ENCODE results near the gene INTS11.
"Not testable (repeated sequence)": the region's sequence is repeated elsewhere in the genome, so short reads cannot be mapped to it uniquely, and the experiment has no call there.

The INTS11 gene

DNA sequence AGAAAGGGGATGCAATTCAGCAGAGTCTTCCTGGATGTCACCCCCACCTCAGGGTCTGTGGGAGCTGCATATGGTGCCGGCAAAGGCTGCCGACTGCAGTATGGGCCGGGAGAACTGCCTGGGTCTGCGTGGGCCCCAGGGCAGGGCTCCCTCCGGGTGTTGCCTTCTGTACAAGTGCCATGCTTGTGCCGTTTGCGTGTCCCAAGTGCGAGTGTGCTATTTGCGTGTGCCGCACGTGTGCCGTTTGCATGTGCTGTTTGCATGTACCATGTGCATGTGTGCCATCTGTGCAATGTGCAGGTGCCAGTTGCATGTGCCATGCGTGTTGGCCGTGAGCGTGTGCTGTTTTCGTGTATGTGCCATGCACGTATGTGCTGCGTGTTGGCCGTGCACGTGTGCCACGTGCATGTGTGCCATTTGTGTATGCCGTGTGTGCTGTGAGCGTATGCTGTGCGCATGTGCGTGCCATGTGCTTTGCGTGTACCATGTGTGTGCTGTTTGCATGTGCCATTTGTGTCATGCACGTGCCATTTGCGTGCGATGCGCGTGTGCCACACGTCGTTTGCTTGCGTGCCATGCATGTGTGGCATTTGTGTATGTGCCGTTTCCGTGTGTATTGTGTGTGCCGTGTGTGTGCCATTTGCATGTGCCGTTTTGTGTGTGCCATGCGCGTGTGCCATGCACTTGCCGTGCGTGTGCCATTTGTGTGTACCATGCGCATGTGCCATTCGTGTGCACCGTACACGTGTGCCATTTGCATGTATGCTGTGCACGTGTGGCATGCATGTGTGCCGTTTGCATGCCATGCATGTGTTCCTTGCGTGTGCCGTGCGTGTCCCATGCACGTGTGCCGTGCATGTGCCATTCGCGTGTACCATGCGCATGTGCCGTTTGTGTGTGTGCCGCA, 5.1 kb upstream of the INTS11 start:
- no peak for DNase-seq (ENCODE audit: low read depth)

DNA sequence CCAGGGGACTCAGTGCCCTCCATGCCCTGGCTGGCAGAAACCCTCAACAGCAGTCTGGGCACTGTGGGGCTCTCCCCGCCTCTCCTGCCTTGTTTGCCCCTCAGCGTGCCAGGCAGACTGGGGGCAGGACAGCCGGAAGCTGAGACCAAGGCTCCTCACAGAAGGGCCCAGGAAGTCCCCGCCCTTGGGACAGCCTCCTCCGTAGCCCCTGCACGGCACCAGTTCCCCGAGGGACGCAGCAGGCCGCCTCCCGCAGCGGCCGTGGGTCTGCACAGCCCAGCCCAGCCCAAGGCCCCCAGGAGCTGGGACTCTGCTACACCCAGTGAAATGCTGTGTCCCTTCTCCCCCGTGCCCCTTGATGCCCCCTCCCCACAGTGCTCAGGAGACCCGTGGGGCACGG, 3.8 kb upstream of the INTS11 start:
- no peak for DNase-seq (ENCODE audit: low read depth)

DNA sequence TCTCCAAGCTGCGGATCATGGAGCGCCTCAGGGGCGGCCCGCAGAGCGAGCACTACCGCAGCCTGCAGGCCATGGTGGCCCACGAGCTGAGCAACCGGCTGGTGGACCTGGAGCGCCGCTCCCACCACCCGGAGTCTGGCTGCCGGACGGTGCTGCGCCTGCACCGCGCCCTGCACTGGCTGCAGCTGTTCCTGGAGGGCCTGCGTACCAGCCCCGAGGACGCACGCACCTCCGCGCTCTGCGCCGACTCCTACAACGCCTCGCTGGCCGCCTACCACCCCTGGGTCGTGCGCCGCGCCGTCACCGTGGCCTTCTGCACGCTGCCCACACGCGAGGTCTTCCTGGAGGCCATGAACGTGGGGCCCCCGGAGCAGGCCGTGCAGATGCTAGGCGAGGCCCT, 2.8 kb upstream of the INTS11 start:
- no peak for DNase-seq (ENCODE audit: low read depth)

DNA sequence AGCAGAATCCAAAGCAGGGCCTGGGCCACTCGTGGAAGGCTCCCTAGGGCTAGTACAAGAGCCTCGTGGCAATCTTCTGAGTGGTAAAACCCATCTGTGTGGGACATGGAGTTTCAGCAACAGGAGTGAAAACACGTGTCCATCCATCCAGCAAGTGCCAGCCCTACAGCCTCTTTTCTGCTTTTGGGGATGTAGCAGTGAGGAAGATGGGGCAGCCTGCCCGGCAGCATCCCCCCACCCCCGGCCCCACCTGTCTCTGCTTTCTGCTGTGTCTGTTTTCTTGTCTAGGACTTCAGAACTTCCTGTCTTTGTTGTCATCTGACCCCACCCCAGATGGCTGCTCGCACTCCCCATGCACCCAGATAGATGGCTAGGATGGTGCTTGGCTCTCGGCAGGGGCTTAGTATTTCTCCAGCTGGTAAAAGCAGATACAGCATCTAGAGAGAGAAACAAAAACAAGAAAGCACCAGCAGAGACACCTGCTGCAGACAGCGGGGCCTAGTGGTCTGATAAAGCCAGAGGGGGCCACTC, 1.7 kb upstream of the INTS11 start:
- DNase-seq (ENCODE audit: low read depth), result no peak

DNA sequence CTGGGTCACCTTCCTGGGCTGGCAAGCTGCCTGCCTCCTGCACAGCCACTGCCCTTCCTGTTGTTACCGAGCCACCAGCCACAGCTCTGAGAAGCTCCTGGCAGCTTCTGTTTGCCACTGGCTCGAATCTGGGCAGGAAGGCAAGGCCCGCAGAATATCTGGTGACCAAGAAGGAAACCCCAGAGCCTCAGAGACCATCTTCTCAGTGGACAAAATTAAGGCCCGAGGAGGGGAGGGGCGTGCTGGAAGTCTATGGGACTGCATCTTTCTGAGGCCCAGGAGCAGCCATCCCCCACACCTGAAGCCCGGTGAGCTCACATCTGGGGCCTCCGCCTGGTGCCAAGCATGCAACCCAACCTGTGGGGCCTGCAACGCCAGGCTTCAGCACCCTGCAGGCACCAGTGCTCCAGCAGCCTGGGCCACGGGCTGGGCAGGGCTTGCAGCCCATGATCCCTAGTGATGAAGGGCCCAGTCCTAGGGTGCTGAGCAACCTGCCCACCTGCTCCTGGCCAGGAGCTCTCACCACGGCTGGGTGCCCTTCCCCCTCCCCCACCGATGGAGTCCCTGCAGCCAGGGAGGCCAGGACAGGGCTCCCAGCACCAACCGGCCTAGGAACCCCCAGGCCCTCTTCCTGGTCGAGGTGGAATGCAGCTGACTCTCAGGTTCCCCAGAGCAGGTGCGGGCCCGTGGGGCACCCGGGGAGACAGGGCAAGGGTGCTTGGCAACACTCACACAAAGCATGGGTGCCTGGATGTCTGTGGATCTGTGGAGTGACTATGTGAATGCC, 1.0 kb upstream of the INTS11 start:
- DNase-seq (ENCODE audit: low read depth), result no peak

DNA sequence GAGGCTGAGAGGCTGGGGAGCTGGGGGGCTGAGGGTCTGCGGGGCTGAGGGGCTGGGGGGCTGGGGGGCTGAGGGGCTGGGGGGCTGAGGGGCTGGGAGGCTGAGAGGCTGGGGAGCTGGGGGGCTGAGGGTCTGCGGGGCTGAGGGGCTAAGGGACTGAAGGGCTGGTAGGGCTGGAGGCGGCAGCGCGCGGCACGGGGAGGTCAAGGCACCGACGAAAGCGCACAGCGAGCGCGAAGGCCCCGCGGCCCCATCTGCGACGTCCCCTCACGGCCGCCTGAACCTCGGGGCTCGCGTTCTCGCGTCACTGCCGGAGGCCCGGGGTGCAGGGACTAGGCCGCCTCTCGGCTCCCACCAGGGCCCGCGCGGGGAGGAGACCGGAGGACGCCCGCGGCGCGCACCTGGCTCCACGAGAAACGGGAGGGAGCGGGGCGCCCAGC, 356 bp downstream of the INTS11 start:
- no peak for DNase-seq (ENCODE audit: low read depth)

DNA sequence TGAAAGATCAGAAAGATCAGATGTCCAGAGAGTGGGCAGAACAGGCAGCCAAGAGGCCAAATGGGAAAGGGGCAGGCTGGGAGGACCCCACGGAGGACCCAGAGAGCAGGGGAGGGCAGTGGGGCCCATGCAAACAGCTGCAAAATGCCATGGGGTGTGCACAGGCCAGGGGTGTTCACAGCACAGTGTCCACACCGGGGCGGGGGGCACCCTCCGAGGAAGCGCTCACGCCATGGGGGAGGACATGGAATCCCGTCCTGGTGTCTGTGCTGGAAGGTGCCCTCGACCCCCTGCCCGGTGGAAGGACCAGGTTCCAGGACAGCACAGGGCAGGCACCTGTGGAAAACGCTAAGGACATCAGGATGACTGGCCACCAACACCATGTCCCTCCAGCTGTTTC, 1.5 kb downstream of the INTS11 start:
- DNase-seq (ENCODE audit: low read depth), result no peak

DNA sequence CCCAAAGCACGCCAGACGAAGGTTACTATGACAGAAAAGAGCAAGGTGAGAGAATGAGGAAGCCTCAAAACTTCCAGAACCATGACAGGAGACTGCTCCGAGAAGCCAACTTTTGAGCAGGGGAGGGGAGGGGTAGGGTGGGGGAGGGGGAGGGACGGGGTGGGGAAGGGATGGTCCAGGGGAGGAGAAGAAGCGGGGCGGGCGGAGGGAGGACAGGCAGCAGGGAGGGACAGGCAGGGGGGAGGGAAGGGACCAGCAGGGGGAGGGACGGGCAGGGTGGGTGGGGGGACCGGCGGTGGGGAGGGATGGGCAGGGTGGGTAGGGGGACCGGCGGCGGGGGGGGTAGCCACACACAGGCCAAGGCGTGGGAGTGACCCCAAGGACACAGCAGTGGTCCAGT, 2.0 kb downstream of the INTS11 start:
- no peak for DNase-seq (ENCODE audit: low read depth)

DNA sequence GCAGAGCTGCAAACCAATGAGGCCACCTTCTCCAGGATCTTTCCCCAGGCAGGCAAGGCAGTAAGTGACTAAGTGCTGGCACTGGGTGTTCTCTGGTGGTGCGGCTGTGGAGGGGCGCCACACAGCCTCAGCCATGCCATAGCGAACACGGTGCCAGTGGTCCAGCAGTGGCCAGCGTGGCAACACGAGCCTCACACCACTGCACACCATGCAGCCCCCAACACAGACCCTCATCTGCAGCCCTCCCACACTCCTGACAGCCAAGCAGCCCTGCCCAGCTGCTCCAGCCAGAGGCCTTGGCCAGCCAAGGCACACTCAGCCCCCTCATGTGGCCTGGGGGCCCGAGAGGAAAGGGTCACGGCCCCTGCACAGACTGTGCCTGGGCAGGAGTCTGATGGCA, 3.0 kb downstream of the INTS11 start:
- DNase-seq (ENCODE audit: low read depth), result no peak

DNA sequence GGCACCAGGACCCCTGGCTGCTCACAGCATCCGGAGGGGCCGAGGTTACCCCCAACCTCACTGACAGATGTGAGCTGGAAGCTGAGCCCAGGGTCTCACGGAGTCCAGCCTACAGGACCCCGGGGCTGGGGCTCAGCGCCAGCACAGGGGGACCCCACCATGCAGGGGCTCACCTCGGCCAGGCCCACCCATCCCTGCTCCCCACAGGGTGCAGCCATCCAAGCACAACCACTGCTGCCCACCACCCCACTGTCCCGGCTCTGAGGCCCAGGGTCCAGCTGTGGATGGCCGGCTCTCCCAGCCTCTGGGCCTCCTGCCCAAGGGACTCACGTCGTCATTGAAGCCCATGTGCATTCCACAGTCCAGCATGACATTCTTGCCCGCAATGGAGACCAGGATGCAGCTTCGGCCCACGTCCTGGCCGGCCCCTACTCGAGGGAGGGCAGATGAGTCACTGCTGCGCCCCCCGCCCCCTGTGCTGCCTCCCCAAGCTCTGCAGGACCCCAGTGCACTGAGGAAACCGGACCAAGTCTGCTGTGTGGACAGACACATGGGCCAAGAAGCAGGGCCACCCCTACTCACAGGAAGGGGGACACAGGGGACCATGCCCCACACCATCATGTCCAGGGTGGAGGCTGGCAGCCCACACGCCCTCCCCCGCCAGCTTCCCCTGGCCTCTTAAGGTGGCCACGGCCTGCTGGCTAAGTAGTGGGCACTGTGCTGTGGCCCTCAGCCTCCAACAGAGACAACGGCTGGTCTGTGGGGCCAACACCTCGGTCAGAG, 3.6 kb downstream of the INTS11 start:
- DNase-seq (ENCODE audit: low read depth), result no peak

DNA sequence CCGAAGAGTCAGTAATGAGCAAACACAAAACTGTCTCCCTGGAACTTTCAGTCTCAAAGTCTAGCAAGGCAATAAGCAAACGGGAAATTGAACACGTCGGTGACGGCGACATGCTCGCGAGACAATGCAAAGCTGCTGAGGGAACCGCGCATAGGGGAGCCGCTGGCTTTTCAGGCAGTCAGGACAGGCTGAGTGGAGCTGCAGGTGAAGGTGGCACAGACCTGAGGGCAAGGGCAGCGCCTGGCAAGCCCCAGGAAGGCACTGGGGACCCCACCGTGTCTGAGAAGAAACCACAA, 4.9 kb downstream of the INTS11 start:
- DNase-seq (ENCODE audit: low read depth), result no peak

DNA sequence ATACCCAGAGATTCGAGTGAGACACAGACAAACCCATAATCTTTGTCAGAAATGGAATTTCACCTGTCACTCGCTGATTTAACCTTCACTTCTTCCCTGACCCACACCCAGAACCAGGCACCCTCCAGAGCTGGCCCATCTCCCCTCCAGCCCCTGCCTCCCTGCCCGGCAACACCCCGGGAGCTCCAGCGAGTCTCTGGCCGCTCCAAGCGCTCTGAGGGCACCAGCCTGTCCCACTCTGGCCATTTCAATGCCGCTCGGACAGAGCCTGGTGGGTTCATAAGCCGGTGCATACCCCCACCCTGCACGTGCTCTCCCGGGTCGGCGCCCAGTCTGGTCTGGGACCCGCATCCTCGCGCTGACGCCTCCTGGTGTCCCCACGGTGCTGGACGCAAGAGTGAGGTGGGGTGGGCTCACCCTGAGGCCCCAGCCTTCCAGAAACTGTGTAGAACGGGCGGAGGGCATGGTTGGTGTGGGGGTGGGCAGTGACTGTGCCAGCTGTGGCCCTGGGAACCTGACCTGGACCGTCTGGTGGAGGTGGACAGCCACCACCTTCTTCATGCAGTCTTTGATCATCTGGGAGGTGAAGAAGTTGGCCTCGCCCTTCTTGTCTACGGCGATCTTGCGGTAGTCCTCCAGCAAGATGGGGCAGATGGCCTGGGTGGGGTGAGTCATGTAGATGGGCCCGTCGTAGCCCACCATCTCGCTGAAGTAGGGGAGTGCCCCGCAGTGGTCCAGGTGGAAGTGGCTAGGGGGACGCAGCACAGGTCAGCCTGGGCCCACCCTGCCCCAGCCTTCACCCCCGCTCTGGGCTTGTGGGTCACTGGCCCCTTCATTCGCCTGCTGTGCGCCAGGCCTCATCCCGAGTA, 5.4 kb downstream of the INTS11 start:
- DNase-seq (ENCODE audit: low read depth), result no peak

DNA sequence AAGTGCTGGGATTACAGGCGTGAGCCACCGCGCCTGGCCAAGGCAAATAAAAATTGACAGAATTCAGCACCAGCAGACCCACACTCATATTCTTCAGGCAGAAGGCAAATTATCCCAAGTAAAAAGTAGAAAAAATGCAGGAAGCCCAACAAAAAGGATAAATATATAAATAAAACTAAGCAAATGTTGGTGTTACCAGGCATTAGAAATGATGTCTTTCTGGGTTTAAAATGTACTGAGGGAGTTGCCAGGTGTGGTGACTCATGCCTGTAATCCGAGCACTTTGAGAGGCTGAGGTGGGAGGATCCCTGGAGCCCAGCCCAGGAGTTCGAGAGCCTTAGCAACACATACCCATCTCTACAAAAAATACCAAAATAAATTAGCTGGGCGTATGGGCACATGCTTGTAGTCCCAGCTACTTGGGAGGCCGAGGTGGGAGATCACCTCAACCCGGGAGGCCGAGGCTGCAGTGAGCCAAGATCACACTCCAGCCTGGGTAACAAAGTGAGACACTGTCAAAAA, 6.3 kb downstream of the INTS11 start:
- peak; percentile 88 for DNase-seq (ENCODE audit: low read depth)

DNA sequence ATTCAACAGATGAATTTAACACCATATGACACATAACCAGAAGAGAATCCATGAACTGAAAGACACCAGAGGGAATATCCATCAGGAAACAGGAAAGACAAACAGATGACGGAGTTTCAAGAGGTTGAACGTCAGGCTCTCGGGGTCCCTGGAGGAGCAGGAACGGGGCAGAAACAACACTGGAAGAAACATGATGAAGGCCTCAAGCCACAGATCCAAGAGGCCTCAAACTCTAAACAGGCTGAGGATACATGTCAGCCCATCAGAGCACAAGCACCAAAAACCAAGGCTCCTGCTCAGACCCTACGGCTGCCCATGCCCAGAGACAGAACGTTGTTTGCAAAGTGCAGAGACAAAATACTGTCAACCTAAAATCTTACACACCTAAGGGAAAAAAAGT, 7.0 kb downstream of the INTS11 start:
- DNase-seq (ENCODE audit: low read depth), result no peak

DNA sequence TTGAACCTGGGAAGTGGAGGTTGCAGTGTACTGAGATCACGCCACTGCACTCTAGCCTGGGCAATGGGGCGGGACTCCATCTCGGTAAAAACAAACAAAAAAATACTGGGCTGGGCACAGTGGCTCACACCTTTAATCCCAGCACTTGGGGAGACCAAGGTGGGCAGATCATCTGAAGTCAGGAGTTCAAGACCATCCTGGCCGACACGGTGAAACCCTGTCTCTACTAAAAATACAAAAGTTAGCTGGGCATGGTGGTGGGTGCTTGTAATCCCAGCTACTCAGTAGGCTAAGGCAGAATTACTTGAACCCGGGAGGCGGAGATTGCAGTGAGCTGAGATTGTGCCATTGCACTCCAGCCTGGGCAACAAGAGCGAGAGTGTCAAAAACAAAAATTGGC, 8.3 kb downstream of the INTS11 start:
- DNase-seq (ENCODE audit: low read depth), result not testable (repeated sequence)

DNA sequence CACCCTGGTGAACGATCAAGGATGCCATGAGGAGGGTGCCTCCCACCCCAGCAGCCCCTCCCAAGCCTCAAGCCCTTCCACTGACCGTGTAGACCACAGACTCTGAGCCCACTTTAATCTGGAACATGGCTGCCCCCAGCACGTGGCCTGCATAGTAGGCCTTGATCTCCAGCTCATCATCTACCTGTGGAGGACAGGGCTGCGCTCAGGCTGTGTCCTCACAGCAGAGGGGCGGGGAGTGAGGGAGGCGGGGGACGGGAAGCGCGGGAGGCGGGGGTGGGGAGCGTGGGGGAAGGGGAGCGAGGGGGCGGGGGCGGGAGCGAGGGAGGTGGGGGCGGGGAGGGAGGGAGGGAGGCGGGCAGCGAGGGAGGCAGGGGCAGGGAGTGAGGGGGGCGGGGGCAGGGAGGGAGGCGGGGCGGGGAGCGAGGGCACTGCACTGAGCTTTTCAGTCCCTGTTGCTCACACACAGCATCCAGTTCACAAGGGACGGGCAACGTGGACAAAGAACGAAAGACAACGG, 9.0 kb downstream of the INTS11 start:
- DNase-seq (ENCODE audit: low read depth), result no peak

DNA sequence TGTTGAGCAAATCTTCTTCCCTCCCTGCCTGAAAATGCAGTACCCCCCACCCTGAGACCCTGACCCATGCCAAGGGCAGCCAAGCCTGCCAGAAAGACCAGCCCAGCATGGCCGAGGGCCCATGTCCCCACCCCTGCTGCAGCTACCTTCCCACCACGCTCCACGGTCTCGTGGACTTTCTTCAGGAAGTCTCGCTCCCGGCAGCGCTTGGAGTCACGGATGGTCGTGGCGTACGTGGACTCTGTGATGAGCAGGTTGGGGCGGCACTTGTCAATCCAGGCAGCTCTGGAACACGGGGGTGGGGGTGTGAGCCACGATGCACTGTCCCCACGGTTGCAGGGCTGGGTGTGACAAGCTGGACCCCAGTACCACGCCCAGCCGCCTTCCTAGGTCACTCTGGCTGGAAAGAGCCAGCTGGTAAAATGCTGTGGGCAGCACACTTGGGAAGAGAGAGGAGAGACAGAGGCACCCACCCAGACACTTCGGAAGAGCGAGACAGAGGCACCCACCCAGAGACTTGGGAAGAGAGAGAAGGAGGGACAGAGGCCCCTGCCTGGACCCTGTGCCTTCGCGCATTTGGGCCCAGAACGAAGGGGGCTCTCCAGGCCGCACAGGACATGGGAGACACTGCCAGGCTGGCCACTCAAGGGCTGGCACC, 9.7 kb downstream of the INTS11 start:
- DNase-seq (ENCODE audit: low read depth), result no peak

DNA sequence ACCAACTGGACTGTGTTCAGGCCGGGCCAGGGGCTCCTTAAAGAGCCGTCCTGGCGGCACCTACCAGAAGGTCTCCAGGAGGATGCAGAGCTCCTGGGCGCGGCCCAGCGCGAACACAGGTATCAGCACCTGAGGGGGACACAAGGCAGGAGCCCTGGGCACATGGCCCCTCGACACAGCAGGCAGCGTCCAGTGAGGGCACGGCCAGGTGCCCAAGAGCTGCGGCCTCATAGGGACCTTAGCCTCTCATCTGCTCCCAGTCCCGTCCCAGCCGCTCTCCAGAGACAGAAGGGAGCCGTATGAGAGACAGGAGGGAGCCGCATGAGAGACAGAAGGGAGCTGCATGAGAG, 10.2 kb downstream of the INTS11 start:
- DNase-seq (ENCODE audit: low read depth), result no peak

DNA sequence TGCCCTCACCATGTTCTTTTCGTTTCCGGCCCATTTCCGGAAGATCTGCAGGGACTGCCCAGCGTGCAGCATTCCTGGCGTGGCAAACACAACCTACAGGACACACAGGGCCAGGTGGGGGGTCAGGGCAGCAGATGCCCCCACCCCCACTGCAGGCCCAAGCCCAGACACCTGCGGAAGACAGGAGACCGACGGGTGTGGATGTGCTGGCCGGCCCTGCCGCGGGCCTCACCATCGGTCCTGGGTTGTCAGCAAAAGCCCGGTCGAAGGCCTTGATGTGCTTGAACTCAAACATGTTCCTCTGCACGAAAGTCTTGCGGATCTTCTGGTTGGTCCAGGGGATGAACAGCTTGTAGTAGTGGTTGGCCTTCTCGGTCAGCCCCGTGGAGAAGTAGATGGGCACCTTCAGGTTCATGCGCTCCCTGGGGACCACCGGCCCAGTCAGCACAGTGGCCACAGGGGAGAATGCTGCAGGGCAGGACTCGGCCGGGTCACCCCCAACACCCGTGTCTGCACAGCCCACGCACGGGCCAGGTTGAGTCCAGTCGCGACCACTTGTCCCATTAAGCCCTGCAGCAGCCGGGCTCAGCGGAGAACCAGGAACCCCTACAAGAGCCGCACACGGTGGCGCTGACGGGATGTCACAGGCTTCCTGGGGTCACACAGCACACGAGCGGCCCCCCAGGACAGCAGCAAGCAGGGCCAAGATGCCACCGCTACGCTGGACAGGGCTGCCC, 10.8 kb downstream of the INTS11 start:
- DNase-seq (ENCODE audit: low read depth), result no peak
